ENCODE data around the gene ADGRD1. TPM values are rescaled to one million over a fixed set of nuclear protein-coding genes. Genes with fewer than 3 reads are reported as not detected.

ADGRD1 gene
- total RNA-seq, 1 experiment from 2014 or later = 0.77 TPM

DNA sequence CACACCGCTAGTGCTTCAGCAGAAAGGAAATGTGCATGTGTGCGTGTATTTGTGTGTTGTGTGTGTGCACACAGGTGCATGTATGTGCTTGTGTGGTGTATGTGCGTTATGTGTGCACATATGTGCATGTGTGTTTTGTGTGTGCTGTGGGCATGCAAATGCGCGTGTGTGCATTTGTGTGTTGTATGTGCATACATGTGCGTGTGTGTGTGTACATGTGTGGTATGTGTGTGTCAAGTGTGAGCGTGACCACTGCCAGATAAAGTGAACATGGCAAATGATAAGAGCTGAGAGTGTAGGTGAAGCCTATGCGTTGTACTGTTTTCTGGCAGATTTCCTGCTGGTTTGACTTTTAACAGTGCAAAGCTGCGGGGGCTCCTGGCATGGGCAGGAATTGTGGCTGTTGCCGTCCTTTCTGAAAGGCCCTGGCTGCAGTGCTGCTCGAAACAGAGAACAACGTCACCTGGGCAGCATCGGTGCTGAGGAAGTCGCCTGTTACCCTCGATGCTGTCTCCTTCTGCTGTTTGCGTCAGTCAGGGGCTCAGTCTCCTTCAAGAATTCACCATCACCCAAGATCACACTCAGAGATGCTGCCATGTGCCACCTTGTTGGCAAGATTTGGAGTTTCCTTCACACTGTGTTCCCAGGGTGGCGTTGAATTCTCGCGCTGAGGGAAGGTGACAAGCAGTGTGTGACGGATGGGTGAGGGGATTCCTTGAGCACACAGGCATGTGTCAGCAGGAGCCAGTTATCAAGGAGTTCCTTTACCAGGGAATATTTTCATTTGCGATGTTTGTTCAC lies 56.1 kb downstream of the ADGRD1 start (continued):
- no peak for TF ChIP-seq NFATC4 (CRISPR knock-in tag; IDR thresholded peaks at IDR 0.05)
- TF ChIP-seq SOX15 (CRISPR knock-in tag; IDR thresholded peaks at IDR 0.05) = no peak
- TF ChIP-seq, protein P1, sequence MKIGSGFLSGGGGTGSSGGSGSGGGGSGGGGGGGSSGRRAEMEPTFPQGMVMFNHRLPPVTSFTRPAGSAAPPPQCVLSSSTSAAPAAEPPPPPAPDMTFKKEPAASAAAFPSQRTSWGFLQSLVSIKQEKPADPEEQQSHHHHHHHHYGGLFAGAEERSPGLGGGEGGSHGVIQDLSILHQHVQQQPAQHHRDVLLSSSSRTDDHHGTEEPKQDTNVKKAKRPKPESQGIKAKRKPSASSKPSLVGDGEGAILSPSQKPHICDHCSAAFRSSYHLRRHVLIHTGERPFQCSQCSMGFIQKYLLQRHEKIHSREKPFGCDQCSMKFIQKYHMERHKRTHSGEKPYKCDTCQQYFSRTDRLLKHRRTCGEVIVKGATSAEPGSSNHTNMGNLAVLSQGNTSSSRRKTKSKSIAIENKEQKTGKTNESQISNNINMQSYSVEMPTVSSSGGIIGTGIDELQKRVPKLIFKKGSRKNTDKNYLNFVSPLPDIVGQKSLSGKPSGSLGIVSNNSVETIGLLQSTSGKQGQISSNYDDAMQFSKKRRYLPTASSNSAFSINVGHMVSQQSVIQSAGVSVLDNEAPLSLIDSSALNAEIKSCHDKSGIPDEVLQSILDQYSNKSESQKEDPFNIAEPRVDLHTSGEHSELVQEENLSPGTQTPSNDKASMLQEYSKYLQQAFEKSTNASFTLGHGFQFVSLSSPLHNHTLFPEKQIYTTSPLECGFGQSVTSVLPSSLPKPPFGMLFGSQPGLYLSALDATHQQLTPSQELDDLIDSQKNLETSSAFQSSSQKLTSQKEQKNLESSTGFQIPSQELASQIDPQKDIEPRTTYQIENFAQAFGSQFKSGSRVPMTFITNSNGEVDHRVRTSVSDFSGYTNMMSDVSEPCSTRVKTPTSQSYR (CRISPR knock-in tag; IDR thresholded peaks at IDR 0.05) = no peak
- TF ChIP-seq NFYB (CRISPR knock-in tag; conservative IDR thresholded peaks at IDR 0.05; ENCODE audit: low read depth) = no peak
- no peak for TF ChIP-seq ETV6 (CRISPR knock-in tag; IDR thresholded peaks at IDR 0.05)
- TF ChIP-seq NR1H2 (CRISPR knock-in tag; IDR thresholded peaks at IDR 0.05) = no peak
- TF ChIP-seq MXD4 (CRISPR knock-in tag; IDR thresholded peaks at IDR 0.05; ENCODE audit: borderline replicate concordance) = no peak
- TF ChIP-seq ZNF263 (CRISPR knock-in tag; IDR thresholded peaks at IDR 0.05; ENCODE audit: low read depth) = no peak

DNA sequence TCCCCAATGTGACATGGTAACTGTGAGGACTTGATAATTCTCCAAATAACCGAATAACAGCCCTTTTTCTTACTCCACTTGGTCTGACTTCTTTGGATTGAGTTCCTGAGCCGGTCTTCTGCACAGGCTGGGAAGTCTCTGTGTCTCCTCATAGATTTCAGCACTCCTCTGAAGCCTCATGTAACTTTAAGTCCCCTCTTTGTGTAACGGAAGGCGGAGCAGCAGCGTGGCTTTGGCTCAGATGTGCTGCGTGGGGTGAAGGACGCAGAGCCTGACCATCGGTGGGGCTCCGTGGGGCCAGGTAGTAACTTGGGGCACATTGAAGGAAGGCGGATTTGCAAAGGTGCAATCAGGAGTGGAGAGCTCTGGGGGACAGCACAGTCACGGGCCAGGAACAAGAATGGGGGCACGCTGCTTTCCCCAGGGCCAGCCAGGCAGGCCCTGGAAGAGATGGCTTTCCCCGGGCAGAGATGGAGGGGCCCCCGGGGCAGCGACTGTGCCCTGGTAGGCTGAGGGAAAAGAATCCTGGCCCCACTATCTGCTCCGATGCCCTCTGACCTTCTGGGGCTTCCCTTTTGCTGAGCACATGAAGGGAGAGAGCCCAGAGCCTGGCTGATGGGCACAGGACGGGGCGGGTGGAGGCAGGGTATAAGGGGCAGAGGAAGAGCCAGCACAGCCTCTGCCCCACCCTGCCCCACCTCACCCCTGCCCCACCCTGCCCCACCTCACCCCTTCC lies 56.9 kb downstream of the ADGRD1 start:
- no peaks in the 10 kb centered on the region for H3K9me3 Mint-ChIP-seq
- ChIA-PET CTCF (no interaction called here), POLR2A (no interaction called here)
- DNase-seq (ENCODE audit: low spot score) (no peak), ATAC-seq (no peak)
- TF ChIP-seq ZNF396 (CRISPR knock-in tag; IDR thresholded peaks at IDR 0.05; ENCODE audit: borderline replicate concordance) = no peak
- TF ChIP-seq NFYB (CRISPR knock-in tag; conservative IDR thresholded peaks at IDR 0.05; ENCODE audit: low read depth) = no peak
- TF ChIP-seq, protein P2, sequence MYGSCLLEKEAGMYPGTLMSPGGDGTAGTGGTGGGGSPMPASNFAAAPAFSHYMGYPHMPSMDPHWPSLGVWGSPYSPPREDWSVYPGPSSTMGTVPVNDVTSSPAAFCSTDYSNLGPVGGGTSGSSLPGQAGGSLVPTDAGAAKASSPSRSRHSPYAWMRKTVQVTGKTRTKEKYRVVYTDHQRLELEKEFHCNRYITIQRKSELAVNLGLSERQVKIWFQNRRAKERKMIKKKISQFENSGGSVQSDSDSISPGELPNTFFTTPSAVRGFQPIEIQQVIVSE (CRISPR knock-in tag; IDR thresholded peaks at IDR 0.05; ENCODE audit: borderline replicate concordance) = no peak
- TF ChIP-seq, protein P3, sequence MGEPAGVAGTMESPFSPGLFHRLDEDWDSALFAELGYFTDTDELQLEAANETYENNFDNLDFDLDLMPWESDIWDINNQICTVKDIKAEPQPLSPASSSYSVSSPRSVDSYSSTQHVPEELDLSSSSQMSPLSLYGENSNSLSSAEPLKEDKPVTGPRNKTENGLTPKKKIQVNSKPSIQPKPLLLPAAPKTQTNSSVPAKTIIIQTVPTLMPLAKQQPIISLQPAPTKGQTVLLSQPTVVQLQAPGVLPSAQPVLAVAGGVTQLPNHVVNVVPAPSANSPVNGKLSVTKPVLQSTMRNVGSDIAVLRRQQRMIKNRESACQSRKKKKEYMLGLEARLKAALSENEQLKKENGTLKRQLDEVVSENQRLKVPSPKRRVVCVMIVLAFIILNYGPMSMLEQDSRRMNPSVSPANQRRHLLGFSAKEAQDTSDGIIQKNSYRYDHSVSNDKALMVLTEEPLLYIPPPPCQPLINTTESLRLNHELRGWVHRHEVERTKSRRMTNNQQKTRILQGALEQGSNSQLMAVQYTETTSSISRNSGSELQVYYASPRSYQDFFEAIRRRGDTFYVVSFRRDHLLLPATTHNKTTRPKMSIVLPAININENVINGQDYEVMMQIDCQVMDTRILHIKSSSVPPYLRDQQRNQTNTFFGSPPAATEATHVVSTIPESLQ (CRISPR knock-in tag; IDR thresholded peaks at IDR 0.05) = no peak
- no peak for TF ChIP-seq ZNF263 (CRISPR knock-in tag; IDR thresholded peaks at IDR 0.05; ENCODE audit: low read depth)
- no peak for TF ChIP-seq CBFB (CRISPR knock-in tag; IDR thresholded peaks at IDR 0.05; ENCODE audit: low read depth)
- TF ChIP-seq, protein P4, sequence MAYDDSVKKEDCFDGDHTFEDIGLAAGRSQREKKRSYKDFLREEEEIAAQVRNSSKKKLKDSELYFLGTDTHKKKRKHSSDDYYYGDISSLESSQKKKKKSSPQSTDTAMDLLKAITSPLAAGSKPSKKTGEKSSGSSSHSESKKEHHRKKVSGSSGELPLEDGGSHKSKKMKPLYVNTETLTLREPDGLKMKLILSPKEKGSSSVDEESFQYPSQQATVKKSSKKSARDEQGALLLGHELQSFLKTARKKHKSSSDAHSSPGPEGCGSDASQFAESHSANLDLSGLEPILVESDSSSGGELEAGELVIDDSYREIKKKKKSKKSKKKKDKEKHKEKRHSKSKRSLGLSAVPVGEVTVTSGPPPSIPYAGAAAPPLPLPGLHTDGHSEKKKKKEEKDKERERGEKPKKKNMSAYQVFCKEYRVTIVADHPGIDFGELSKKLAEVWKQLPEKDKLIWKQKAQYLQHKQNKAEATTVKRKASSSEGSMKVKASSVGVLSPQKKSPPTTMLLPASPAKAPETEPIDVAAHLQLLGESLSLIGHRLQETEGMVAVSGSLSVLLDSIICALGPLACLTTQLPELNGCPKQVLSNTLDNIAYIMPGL (CRISPR knock-in tag; IDR thresholded peaks at IDR 0.05) = no peak
- TF ChIP-seq IRF2 (CRISPR knock-in tag; IDR thresholded peaks at IDR 0.05; ENCODE audit: borderline replicate concordance, low read depth) = no peak
- no peak for TF ChIP-seq NFE2L1 (CRISPR knock-in tag; IDR thresholded peaks at IDR 0.05)
- no peak for TF ChIP-seq GTF2I (CRISPR knock-in tag; conservative IDR thresholded peaks at IDR 0.05)
- no peaks in the 10 kb centered on the region for H3K36me3 Mint-ChIP-seq
- no peaks in the 10 kb centered on the region for H3K27me3 Mint-ChIP-seq (ENCODE audit: low read depth)
- no peaks in the 10 kb centered on the region for H3K4me1 Mint-ChIP-seq
- H3K4me3 Mint-ChIP-seq = no peak overlapping the region
- no peak overlapping the region for H3K27ac Mint-ChIP-seq

Data from WTC11 (cell line).